ENCODE measurements around the gene SIK3.
"Not testable (repeated sequence)": the region's sequence is repeated elsewhere in the genome, so short reads cannot be mapped to it uniquely, and the experiment has no call there.

DNA sequence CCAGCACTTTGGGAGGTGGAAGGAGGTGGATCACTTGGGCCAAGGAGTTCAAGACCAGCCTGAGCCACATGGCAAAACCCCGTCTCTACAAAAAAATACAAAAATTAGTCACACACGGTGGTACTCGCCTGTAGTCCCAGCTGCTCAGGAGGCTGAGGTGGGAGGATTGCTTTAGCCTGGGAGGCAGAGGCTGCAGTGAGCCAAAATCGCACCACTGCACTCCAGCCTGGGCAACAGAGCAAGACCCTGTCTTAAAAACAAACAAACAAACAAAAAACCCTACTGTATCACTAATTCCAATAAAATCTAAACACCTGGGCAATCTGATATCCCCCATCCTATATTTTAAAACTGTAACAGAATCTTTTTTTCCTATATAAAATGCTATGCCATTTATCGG lies 51.6 kb downstream of the SIK3 start:
- TF ChIP-seq, protein P1, sequence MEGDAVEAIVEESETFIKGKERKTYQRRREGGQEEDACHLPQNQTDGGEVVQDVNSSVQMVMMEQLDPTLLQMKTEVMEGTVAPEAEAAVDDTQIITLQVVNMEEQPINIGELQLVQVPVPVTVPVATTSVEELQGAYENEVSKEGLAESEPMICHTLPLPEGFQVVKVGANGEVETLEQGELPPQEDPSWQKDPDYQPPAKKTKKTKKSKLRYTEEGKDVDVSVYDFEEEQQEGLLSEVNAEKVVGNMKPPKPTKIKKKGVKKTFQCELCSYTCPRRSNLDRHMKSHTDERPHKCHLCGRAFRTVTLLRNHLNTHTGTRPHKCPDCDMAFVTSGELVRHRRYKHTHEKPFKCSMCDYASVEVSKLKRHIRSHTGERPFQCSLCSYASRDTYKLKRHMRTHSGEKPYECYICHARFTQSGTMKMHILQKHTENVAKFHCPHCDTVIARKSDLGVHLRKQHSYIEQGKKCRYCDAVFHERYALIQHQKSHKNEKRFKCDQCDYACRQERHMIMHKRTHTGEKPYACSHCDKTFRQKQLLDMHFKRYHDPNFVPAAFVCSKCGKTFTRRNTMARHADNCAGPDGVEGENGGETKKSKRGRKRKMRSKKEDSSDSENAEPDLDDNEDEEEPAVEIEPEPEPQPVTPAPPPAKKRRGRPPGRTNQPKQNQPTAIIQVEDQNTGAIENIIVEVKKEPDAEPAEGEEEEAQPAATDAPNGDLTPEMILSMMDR (IDR thresholded peaks at IDR 0.05) = not testable (repeated sequence)
- not testable (repeated sequence) for TF ChIP-seq POLR2A (IDR thresholded peaks at IDR 0.05)

All from prostate gland (tissue), 2 donors.